ENCODE measurements around the gene KIAA1217.

The KIAA1217 gene

DNA sequence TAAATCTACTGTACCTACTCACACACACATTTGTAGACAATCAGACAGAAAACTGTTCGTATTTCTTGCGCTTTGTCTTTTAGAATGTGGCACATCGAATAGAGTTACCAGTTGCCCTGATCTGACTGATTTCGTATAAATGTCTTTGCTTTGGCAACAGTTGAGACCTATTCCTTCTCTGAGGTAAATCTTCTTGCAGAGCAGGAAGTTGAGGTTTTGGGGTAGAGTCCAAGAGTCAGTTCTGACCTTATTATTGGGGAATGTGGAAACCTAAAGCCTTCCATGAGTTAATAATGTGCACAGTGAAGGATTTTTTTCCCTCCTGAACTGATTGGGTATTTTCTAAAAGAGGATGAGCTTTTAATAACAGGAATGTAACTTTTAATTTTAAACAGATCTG, 135.3 kb downstream of the KIAA1217 start:
- H3K9me2 ChIP-seq (replicated peaks; ENCODE audit: low read depth, low read length), result no peaks in the 10 kb centered on the region
- no peak overlapping the region for H2AFZ ChIP-seq (ENCODE audit: low read length)
- H3K4me3 ChIP-seq (ENCODE audit: low read length, poor library complexity, severe bottlenecking), result peak overlapping the region; percentile 43
- TF ChIP-seq, protein P1, sequence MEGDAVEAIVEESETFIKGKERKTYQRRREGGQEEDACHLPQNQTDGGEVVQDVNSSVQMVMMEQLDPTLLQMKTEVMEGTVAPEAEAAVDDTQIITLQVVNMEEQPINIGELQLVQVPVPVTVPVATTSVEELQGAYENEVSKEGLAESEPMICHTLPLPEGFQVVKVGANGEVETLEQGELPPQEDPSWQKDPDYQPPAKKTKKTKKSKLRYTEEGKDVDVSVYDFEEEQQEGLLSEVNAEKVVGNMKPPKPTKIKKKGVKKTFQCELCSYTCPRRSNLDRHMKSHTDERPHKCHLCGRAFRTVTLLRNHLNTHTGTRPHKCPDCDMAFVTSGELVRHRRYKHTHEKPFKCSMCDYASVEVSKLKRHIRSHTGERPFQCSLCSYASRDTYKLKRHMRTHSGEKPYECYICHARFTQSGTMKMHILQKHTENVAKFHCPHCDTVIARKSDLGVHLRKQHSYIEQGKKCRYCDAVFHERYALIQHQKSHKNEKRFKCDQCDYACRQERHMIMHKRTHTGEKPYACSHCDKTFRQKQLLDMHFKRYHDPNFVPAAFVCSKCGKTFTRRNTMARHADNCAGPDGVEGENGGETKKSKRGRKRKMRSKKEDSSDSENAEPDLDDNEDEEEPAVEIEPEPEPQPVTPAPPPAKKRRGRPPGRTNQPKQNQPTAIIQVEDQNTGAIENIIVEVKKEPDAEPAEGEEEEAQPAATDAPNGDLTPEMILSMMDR (conservative IDR thresholded peaks at IDR 0.05; ENCODE audit: low read length), result no peak
- no peak for TF ChIP-seq EZH2phosphoT487 (IDR thresholded peaks at IDR 0.05; ENCODE audit: borderline replicate concordance)
- H3K27me3 ChIP-seq (ENCODE audit: insufficient read depth, low read length, poor library complexity, severe bottlenecking), result no peaks in the 10 kb centered on the region
- H3K4me1 ChIP-seq (ENCODE audit: insufficient read depth, low read length, poor library complexity, severe bottlenecking), result peaks cover 47% of the 10 kb centered on the region
- no peaks in the 10 kb centered on the region for H4K20me1 ChIP-seq (ENCODE audit: insufficient read depth, low read length, poor library complexity, severe bottlenecking)
- peak overlapping the region; percentile 52 for H3K9ac ChIP-seq (ENCODE audit: low read depth, low read length, poor library complexity, severe bottlenecking)
- H3F3A ChIP-seq (ENCODE audit: low read depth), result no peaks in the 10 kb centered on the region
- no peaks in the 10 kb centered on the region for H3K36me3 ChIP-seq (ENCODE audit: insufficient read depth, low read length)
- H3K9me3 ChIP-seq (ENCODE audit: insufficient read depth, low read depth, low read length), result no peaks in the 10 kb centered on the region
- peak overlapping the region; percentile 62 for H3K4me2 ChIP-seq (ENCODE audit: low read depth, low read length, poor library complexity, severe bottlenecking)
- no peaks in the 10 kb centered on the region for H3K79me2 ChIP-seq (ENCODE audit: insufficient read depth, low read length)

DNA sequence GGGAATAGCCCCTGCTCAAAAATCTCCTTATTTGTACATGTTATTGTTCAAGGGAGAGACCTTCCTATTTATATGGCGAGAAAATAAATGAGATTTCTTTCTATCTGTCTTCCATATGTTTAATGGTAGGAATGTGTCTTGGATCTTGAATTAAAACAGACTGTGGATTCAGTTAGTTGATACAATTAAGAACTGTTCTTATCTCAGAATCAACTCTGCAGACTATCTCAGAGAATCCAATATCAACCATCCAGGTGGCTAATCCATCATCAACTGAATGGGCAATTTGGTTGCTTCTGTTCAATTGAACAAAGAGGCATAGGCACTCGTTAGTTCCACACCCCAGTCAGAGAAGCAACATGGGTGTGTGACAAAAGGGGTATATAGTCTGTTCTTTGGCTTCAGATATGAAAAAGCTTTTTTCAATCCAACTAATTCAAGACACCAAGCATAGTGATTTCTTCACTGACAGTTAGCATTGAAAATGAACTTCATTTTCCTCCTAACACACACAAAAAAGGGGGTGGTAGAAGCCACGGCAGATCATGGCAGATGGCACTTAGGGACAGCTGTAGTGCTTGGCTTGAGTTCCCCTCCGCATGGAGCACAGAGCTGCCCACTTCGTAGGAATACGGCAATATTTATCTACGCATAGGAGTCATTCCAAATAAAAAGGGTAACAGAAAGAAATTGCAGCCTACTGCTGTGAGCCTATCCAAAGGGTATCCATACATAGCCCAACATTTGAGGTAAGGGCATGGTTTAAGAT, 135.9 kb downstream of the KIAA1217 start:
- Histone ChIP-seq H3K4me3 (ENCODE audit: low read length, poor library complexity, severe bottlenecking) (peak overlapping the region; percentile 43), H4K20me1 (ENCODE audit: insufficient read depth, low read length, poor library complexity, severe bottlenecking) (no peaks in the 10 kb centered on the region), H3K4me2 (ENCODE audit: low read depth, low read length, poor library complexity, severe bottlenecking) (peak overlapping the region; percentile 62), H2AFZ (ENCODE audit: low read length) (no peak overlapping the region), H3K36me3 (ENCODE audit: insufficient read depth, low read length) (no peaks in the 10 kb centered on the region), H3K9ac (ENCODE audit: low read depth, low read length, poor library complexity, severe bottlenecking) (peak overlapping the region; percentile 52), H3K9me2 (replicated peaks; ENCODE audit: low read depth, low read length) (no peaks in the 10 kb centered on the region), H3K27me3 (ENCODE audit: insufficient read depth, low read length, poor library complexity, severe bottlenecking) (no peaks in the 10 kb centered on the region), H3K9me3 (ENCODE audit: insufficient read depth, low read depth, low read length) (no peaks in the 10 kb centered on the region), H3K79me2 (ENCODE audit: insufficient read depth, low read length) (no peaks in the 10 kb centered on the region), H3F3A (ENCODE audit: low read depth) (0 out of 2 replicates have a peak, but pooled peaks cover 2% of the 10 kb centered on the region), H3K4me1 (ENCODE audit: insufficient read depth, low read length, poor library complexity, severe bottlenecking) (peaks cover 53% of the 10 kb centered on the region)
- no peak for TF ChIP-seq EZH2phosphoT487 (IDR thresholded peaks at IDR 0.05; ENCODE audit: borderline replicate concordance)
- TF ChIP-seq, protein P1 (conservative IDR thresholded peaks at IDR 0.05; ENCODE audit: low read length), result no peak

DNA sequence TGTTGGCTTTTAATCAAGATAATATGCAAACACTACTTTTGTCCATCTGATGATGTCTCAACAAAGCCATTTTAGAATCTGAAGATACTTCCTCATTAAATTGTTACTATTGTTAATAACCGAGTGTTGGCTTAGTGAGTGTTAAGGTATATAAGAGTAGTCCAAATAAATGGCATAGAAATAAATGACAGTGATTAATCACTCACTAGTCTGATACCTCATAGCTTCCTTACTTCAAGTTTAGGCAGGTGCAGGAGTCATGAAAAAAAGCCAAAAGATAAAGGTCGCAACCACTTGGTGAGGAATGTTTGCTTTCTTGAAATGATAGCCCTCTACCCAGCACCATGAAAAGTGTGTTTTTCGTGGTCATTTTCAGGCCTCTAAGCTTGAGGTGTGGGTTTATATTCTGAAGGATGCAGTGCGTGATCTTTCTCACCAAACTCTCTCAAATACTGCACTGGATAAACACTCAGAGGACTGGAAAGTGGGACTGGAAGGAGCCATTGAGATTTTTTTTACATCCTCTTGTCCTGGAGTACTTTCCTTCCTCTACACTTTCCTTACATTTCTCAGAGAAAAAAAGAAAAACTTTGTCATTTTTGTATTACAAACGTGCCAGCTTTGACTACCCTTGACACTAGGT, 138.1 kb downstream of the KIAA1217 start:
- Histone ChIP-seq H3K4me1 (ENCODE audit: insufficient read depth, low read length, poor library complexity, severe bottlenecking) (peaks cover 73% of the 10 kb centered on the region), H3K36me3 (ENCODE audit: insufficient read depth, low read length) (no peaks in the 10 kb centered on the region), H3K27me3 (ENCODE audit: insufficient read depth, low read length, poor library complexity, severe bottlenecking) (no peaks in the 10 kb centered on the region), H3K9me2 (replicated peaks; ENCODE audit: low read depth, low read length) (no peaks in the 10 kb centered on the region), H2AFZ (ENCODE audit: low read length) (no peak overlapping the region), H3K79me2 (ENCODE audit: insufficient read depth, low read length) (no peaks in the 10 kb centered on the region), H3K9me3 (ENCODE audit: insufficient read depth, low read depth, low read length) (no peaks in the 10 kb centered on the region), H3K4me3 (ENCODE audit: low read length, poor library complexity, severe bottlenecking) (no peak overlapping the region), H3K9ac (ENCODE audit: low read depth, low read length, poor library complexity, severe bottlenecking) (no peak overlapping the region), H3F3A (ENCODE audit: low read depth) (peaks cover 20% of the 10 kb centered on the region; the same call in 1 of the 2 replicates), H4K20me1 (ENCODE audit: insufficient read depth, low read length, poor library complexity, severe bottlenecking) (no peaks in the 10 kb centered on the region), H3K4me2 (ENCODE audit: low read depth, low read length, poor library complexity, severe bottlenecking) (no peak overlapping the region)
- TF ChIP-seq, protein P1 (conservative IDR thresholded peaks at IDR 0.05; ENCODE audit: low read length), result no peak
- no peak for TF ChIP-seq EZH2phosphoT487 (IDR thresholded peaks at IDR 0.05; ENCODE audit: borderline replicate concordance)
